ENCODE results near the gene ERICH3.
"Not testable (repeated sequence)": the region's sequence is repeated elsewhere in the genome, so short reads cannot be mapped to it uniquely, and the experiment has no call there.

The ERICH3 gene

GRCh38 chr1:74681001-74681400 lies 7.4 kb upstream of the ERICH3 start:
- no peak for DNase-seq

GRCh38 chr1:74679811-74680210 lies 6.2 kb upstream of the ERICH3 start:
- DNase-seq = no peak

GRCh38 chr1:74677926-74678325 lies 4.3 kb upstream of the ERICH3 start:
- DNase-seq = no peak

DNA sequence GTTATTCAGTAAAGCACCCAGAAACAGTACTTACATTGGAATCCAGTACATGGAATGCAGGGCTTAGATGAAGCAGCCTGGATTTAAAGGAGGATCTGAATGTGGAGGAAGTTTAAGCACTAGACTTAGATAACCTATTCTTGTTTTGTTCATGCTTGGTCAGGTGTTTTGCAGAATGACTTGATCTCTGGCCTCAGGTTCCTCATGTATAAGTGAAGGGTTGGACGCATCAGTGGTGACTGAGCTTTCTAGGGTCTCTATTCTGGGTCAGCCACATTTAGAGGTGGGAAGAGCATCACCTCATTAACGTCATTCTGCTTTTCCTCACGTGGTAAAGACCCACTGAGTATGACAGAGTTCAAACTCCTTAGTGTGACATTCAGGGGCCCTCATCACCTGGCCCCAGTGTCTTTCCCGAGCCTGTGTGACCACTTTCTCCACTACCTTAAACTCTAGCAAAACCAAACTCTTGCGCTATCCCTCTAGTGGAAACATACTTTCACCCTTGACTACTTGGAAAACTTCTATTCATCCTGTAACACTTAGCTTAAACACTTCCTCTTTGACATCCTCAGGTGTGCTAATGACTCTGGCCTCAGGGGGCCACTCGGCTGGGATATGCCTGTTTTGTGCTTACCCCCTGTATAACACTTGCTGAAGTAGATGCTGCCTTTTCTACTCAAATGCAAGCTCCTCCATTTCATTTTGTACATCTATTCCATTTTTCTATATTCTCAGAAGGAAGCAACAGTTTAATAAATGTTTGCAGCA lies 871 bp upstream of the ERICH3 start:
- DNase-seq = no peak

- DNase-seq = not testable (repeated sequence)
Measured at GRCh38 chr1:74670866-74671265, 2.7 kb downstream of the ERICH3 start.

DNA sequence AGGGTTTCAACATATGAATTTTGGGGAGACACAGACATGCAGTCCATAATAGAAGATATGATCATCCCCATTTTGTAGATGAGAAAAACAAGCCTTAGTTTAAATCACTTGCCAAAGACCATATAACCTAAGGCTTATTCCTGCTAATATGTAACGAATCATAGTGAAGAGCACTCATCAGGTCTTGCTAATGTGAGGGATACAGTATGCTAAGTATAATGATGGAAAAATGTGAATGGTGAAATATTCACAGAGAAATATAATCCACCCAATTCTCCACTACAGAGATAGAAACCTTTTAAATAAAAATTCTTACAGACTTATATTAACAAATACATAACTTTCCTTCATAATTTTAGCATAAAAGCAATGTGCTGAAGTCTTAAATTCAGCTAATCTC lies 18.9 kb downstream of the ERICH3 start:
- no peak for DNase-seq

DNA sequence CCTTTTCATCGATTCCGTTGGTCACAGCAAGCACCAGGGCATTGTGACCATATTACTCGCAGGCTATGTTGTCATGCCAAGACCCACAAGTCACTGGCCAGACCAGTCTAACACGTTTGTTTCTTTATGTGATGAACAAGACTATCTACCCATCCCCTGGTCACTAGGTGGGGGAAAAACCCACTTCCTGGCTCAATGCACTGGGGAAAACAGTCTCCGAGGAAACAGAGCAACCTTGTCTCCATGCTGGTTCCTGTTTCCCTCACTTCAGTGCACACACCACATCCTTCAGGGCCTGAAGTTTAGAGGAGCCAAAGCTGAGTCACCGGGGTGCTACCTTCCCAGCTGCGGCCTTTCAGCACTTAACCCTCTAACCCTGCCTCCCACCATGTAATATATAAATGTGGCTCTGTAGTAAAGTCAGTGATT lies 20.9 kb downstream of the ERICH3 start:
- DNase-seq = peak; percentile 79

- DNase-seq = peak; percentile 37
Measured at GRCh38 chr1:74650561-74650960, 23.0 kb downstream of the ERICH3 start.

GRCh38 chr1:74641876-74642275 lies 31.7 kb downstream of the ERICH3 start:
- no peak for DNase-seq

- no peak for DNase-seq
Measured at GRCh38 chr1:74641161-74641560, 32.4 kb downstream of the ERICH3 start.

DNA sequence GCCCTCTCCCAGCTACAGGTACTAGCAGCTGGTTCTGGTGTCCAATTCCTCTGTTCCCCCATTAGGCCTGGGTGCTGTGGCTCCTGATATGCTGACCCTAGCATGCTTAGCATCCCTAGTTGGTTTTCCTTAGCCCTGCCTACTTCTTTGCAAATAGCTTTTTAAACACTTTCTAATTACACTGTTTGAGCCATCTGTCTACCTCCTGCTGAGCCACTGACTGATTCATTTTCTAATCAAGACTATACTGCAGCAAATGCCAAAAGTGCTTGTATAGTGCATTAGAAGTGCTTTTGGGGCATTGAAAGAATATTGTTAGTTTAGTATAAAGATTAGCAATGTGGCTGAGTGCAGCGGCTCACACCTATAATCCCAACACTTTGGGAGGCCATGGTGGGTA lies 36.3 kb downstream of the ERICH3 start:
- DNase-seq = no peak

DNA sequence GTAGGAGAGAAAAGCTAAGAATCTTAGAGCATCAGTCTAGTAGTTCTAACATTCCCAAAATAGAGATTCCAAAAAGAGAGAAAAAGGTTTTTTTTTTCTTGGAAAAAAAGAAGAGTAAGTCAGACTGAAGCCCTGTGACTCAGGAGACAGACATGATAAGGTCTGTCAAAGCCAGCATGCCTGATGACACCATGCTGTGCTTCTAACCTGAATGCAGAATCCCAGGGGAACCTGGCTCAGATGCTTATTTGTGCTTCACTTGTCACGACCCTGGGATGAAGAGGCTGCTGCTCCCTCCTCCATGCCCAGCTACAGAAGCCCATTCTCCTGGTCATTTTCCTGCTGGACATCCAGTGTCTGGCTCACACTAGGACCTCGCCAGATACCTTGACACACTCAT lies 44.3 kb downstream of the ERICH3 start:
- DNase-seq = no peak

- no peak for DNase-seq
Measured at GRCh38 chr1:74623716-74624115, 49.9 kb downstream of the ERICH3 start.

DNA sequence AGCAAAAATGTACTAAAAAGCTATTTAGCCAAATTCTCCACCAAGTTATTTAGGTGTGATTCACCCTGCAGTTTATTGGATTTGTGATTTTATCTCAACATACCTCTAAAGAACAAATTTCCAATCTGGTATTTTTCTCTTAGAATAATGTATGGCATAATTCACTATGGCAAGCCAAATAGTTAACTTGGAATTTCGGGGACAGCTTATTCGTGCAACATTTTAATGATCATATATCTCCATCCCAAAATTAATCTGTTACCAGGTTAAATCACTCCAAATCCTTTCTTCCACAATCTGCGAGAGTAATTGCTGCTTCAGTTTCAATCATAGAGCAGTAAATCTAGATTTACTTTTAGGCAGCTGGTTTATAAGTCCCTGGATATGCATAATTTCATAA lies 53.4 kb downstream of the ERICH3 start:
- no peak for DNase-seq

- DNase-seq = no peak
Measured at GRCh38 chr1:74618974-74619373, 54.6 kb downstream of the ERICH3 start.

DNA sequence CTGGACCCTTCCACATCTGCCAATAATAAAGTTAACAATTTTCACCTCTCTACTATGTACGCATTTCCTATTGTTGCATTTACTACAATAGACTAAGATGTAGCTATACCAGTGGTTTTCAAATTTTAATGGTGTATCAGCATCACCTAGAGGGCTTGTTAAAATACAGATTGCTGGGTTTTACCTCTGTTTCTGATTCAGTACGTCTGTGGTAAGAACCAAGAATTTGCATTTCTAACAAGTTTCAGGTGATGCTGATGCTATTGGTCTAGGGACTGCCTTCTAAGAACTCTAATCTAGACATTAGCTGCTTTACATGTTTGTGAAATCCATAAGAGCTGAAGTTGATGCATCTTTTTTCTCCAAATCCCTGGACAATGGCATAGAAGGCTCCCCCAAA lies 59.7 kb downstream of the ERICH3 start:
- DNase-seq = no peak

- no peak for DNase-seq
Measured at GRCh38 chr1:74611887-74612286, 61.7 kb downstream of the ERICH3 start.

DNA sequence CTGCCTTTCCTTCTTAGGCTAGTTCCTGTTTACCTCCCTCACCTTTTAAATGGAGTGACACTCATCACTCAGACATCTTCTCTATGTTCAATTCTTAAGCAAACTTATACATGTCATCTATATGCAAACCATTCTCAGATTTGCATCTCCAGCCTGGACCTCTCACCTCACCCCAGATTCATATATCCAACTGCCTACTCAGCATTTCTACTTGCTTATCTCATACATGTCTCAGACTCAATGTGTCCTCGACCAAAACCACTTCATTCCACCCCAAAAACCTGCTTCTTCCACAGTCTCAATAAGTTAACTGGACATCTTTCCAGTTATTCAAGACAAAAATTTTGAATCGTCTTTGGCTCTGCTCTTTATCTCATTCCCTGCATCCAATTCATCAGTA lies 62.6 kb downstream of the ERICH3 start:
- no peak for DNase-seq

GRCh38 chr1:74609810-74610371 lies 63.7 kb downstream of the ERICH3 start:
- no peak for DNase-seq

- DNase-seq = no peak
Measured at GRCh38 chr1:74596717-74597116, 76.9 kb downstream of the ERICH3 start.

DNA sequence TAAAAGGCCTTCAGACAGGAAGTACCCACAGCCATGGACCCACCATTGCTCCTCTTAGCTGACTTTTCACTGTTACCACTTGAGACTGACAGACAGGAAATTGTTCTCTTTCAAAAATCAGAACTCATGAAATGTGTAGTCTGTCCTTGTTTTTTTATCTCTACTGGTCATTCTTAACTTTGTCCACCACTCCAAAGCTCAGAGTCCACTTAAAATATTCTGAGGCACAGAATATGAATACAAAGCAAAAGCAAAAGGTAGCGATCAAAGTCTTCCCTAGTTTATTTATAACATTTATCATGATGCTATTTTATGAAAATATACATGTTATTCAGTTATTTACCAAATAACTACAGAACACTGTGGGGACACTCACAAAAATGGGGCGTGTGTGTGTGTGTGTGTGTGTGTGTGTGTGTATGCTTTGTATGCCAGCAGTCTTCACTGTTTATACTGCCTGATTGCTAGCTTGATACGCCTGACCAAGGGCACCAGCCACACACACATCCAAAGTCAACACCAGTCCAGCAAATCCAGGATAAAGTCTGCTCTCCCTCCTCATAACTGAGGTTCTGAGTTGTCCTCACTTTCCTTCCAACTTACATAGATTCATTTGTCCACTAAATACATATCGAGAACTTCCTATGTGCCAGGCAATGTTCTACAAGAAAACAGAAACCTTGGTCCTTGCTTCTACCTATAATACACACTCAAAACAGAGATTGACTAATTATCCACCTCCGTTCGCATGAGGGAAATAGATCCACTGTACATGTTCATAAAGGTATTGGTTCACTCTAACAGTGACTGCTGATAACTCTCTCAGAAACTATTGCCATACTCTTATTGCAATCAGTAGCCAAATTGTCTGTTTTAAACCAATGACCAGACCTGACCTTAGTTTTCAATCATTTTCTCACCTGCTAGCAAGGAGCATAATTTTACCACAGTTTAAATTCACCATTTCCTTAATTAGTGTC lies 79.4 kb downstream of the ERICH3 start:
- DNase-seq = no peak

DNA sequence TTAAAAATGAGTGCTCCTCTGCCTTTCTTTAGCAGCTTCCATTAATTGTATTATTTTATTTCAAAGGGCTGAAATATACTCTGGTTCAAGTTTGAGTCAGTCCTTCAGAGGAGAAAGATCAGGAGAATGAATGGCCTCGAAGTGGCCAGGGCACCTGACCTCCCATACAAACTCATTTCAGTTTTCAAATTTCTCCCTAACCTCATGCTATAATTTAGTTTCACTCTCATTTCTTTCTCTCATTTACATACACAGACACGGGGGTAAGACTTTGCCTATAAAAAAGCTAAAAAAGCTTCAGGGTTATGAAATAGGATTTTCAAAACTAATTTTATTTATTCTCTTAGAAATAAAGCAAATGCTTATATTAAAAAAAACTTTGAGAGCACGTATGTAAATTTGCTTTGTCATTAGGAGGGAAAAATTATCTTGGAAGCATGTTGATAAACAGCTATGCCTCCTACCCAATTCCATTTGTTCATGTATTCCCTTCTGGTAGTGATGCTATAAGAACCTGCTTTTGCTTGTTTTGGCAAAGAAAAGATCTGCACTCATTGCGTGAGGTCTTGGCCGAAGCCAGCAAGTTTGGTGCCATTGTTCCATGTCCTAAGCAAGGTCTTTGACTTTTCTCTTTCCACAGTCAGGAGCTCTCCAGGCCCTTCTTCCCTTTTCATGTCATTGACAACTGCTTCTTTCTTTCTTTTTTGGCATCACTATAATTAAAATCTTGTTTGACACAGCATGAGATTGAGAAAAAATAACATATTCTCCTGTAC lies 80.8 kb downstream of the ERICH3 start:
- no peak for DNase-seq

DNA sequence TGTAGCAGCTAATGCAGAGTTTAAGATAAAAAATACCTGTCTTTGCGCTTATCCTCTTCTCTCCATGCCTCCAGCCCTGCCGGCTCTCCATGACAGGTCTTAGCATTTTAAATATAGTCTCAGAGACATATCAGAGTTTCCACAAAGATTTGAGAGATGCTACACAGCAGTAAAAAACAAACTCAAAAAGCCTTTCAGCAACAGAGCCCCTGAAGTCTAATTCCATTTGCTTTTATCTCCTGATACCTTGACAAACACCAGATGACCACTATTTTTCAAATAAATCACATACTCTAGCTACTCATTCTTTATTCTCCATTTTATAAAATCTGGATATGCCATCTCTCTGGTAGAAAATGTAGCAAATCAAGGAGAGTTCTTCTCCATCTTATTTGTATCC lies 81.6 kb downstream of the ERICH3 start:
- DNase-seq = no peak
